HCT116 (cell line): Measurements from ENCODE around the gene GASK1A. TPM values are rescaled to one million over a fixed set of nuclear protein-coding genes. Genes with fewer than 3 reads are reported as not detected.

Experiments used
- ATAC-seq: fragments of 200-7000 bp; cut with Tn5 transposase; 2 replicates; pipeline ENCODE4 v1.9.1; 2020; ENCODE audit warnings: mild to moderate bottlenecking, moderate library complexity
- BruUV-seq: library from RNA; stranded (reverse); fragments of 400-500 nt; replicated peaks from 2 replicates; lab custom pipeline; 2021; lab: Mats Ljungman, UMichigan
- CTCF ChIA-PET: fragments of 300-600 bp; sonication (Branson Sonifier 250); formaldehyde crosslinking; loops from one replicate; lab custom pipeline; 2021; ENCODE audit warnings: antibody characterized with exemption; lab: Charles Lee
- POLR2A ChIA-PET: fragments of 300-600, 350-600 bp; sonication (Branson Sonifier 250); formaldehyde crosslinking; loops from one replicate; lab custom pipeline; 2021; ENCODE audit warnings: antibody characterized with exemption; lab: Charles Lee
- RAD21 ChIA-PET, 2 experiments: fragments of 300-600 bp; sonication (Branson Sonifier 250); formaldehyde crosslinking; loops; one replicate each; lab custom pipeline; 2023; ENCODE audit warnings: low total read pairs in 2 of 2; ENCODE audit not compliant: uncharacterized antibody in 2 of 2, unreplicated experiment in 2 of 2, low non-redundant PET in 1 of 2; lab: Charles Lee
- DNase-seq: peaks from one replicate; pipeline ENCODE4 v3.0.0-alpha.2; 2010; ENCODE audit warnings: low read depth, low spot score
- H2AFZ ChIP-seq: fragments of 200-600 bp; shearing (Covaris generic), sonication (generic); 2 replicates; pipeline ENCODE4 v1.6.1; 2017; ENCODE audit warnings: low read depth, mixed run types, mixed read lengths, antibody characterized with exemption, low read length; ENCODE audit not compliant: poor library complexity, severe bottlenecking
- H3K27ac ChIP-seq: 2 replicates; pipeline ENCODE4 v1.5.1; 2012; ENCODE audit warnings: low read depth, low read length
- H3K27me3 ChIP-seq: fragments of 200-600 bp; sonication (generic); 2 replicates; pipeline ENCODE4 v1.6.1; 2016; ENCODE audit warnings: mixed run types, low read length, mixed read lengths; ENCODE audit not compliant: insufficient read depth
- H3K36me3 ChIP-seq, 2 experiments: fragments of 200-500 bp in 1 of 2; fragments of 200-600 bp in 1 of 2; sonication (Bioruptor generic) in 1 of 2; sonication (generic) in 1 of 2; 2 replicates each; pipeline versions ENCODE4 v1.5.1 to v1.6.1; 2014 to 2016; ENCODE audit warnings: low read length in 2 of 2, inconsistent platforms in 1 of 2, mixed read lengths in 1 of 2, mixed run types in 1 of 2; ENCODE audit not compliant: insufficient read depth in 2 of 2, control insufficient read depth in 1 of 2
- H3K4me1 ChIP-seq, 2 experiments: fragments of 200-600 bp in 1 of 2; sonication (generic) in 1 of 2; 2 replicates each; pipeline versions ENCODE4 v1.5.1 to v1.6.1; 2012 to 2017; ENCODE audit warnings: low read length in 2 of 2, inconsistent platforms in 1 of 2, mild to moderate bottlenecking in 1 of 2, mixed read lengths in 1 of 2, mixed run types in 1 of 2, moderate library complexity in 1 of 2; ENCODE audit not compliant: insufficient read depth in 2 of 2, control insufficient read depth in 1 of 2
- H3K4me2 ChIP-seq: fragments of 200-600 bp; sonication (generic); 2 replicates; pipeline ENCODE4 v1.6.1; 2017; ENCODE audit warnings: mixed run types, low read length, mixed read lengths
- H3K4me3 ChIP-seq, 2 experiments: fragments of 200-600 bp in 1 of 2; sonication (generic) in 1 of 2; replicated peaks in 1 of 2; 2 replicates each; pipeline ENCODE4 v1.5.1; 2011 to 2016; ENCODE audit warnings: low read length in 2 of 2, control low read depth in 1 of 2, low read depth in 1 of 2, mild to moderate bottlenecking in 1 of 2, mixed read lengths in 1 of 2, mixed run types in 1 of 2
- H3K79me2 ChIP-seq: fragments of 200-600 bp; sonication (generic); 2 replicates; pipeline ENCODE4 v1.6.1; 2017; ENCODE audit warnings: mild to moderate bottlenecking, mixed run types, low read length, moderate library complexity, mixed read lengths; ENCODE audit not compliant: insufficient read depth
- H3K9ac ChIP-seq: fragments of 200-600 bp; sonication (generic); 2 replicates; pipeline ENCODE4 v1.6.1; 2016; ENCODE audit warnings: low read length, mixed read lengths
- H3K9me2 ChIP-seq: fragments of 200-600 bp; sonication (generic), shearing (Covaris generic); 2 replicates; pipeline ENCODE4 v1.6.1; 2017; ENCODE audit warnings: mixed run types, mild to moderate bottlenecking, moderate library complexity; ENCODE audit not compliant: insufficient read depth
- H3K9me3 ChIP-seq, 2 experiments: fragments of 200-500 bp in 1 of 2; fragments of 200-600 bp in 1 of 2; sonication (Bioruptor generic) in 1 of 2; sonication (generic) in 1 of 2; 2 replicates each; pipeline ENCODE4 v1.6.1; 2014 to 2017; ENCODE audit warnings: low read length in 2 of 2, mixed read lengths in 2 of 2, inconsistent platforms in 1 of 2, low read depth in 1 of 2, mild to moderate bottlenecking in 1 of 2, mixed run types in 1 of 2, moderate library complexity in 1 of 2; ENCODE audit not compliant: control insufficient read depth in 1 of 2, insufficient read depth in 1 of 2
- H4K20me1 ChIP-seq: fragments of 200-600 bp; sonication (generic), shearing (Covaris generic); 2 replicates; pipeline ENCODE4 v1.6.1; 2017; ENCODE audit warnings: mixed run types, mild to moderate bottlenecking, moderate library complexity; ENCODE audit not compliant: insufficient read depth
- CBX3 ChIP-seq: IDR thresholded peaks from 2 replicates; pipeline ENCODE4 v1.6.1; 2012; ENCODE audit warnings: low read depth
- EZH2phosphoT487 ChIP-seq: fragments of 200-600 bp; IDR thresholded peaks from 2 replicates; pipeline ENCODE4 v1.6.1; 2018; ENCODE audit warnings: antibody characterized with exemption, borderline replicate concordance
- FOSL1 ChIP-seq: IDR thresholded peaks from 2 replicates; pipeline ENCODE4 v1.6.1; 2012; ENCODE audit warnings: low read depth
- JUND ChIP-seq: IDR thresholded peaks from 2 replicates; pipeline ENCODE4 v1.6.1; 2012
- SP1 ChIP-seq: IDR thresholded peaks from 2 replicates; pipeline ENCODE4 v1.6.1; 2012; ENCODE audit warnings: low read depth
- YY1 ChIP-seq: IDR thresholded peaks from 2 replicates; pipeline ENCODE4 v1.6.1; 2011; ENCODE audit warnings: low read length, low read depth, moderate library complexity, mild to moderate bottlenecking; ENCODE audit not compliant: insufficient replicate concordance; ENCODE audit errors: extremely low read depth
- ZBTB33 ChIP-seq: IDR thresholded peaks from 2 replicates; pipeline ENCODE4 v1.6.1; 2011; ENCODE audit warnings: mild to moderate bottlenecking, low read length, moderate library complexity; ENCODE audit not compliant: insufficient replicate concordance; ENCODE audit errors: extremely low read depth
- intact Hi-C: fragments of 100-400 bp; cut with micrococcal nuclease; formaldehyde crosslinking; loops from 2 replicates; pipeline ENCODE4 v1.10.0; 2022
- total RNA-seq: library from RNA; stranded (reverse); gene quantifications from one replicate; pipeline ENCODE4 v1.2.1, GENCODE V29; 2021; ENCODE audit not compliant: unreplicated experiment

Gene GASK1A
- total RNA-seq, 1 experiment from 2014 or later, result 1.0 TPM

- Histone ChIP-seq H2AFZ (no peak overlapping the region), H3K27me3 (no peaks in the 10 kb centered on the region), H4K20me1 (no peaks in the 10 kb centered on the region), H3K4me3 (no peak overlapping the region), H3K9me2 (no peaks in the 10 kb centered on the region), H3K4me1 (peaks cover 0 to 4% of the 10 kb centered on the region in 2 experiments; a peak in 3 of 4 replicates), H3K79me2 (no peaks in the 10 kb centered on the region), H3K27ac (no peak overlapping the region), H3K4me2 (no peak overlapping the region), H3K9me3 (no peaks in the 10 kb centered on the region), H3K36me3 (peaks cover 4 to 16% of the 10 kb centered on the region in 2 experiments; a peak in 2 of 4 replicates), H3K9ac (no peak overlapping the region)
- ChIA-PET POLR2A (no interaction called here), CTCF (no interaction called here), RAD21 (no interaction called here)
- intact Hi-C loops, result no loop called here
- BruUV-seq, result no TSS peak
- no peak for ATAC-seq
- no peak for DNase-seq
- no peak for TF ChIP-seq JUND
- no peak for TF ChIP-seq CBX3
- no peak for TF ChIP-seq SP1
Measured at GRCh38 chr3:43079536-43080332, 100.6 kb downstream of the GASK1A start.

GRCh38 chr3:43080726-43081568 lies 101.8 kb downstream of the GASK1A start:
- ATAC-seq, result no peak
- ChIA-PET CTCF (no interaction called here), RAD21 (no interaction called here), POLR2A (no interaction called here)
- Histone ChIP-seq H3K4me1 (peaks cover 0 to 4% of the 10 kb centered on the region in 2 experiments; a peak in 3 of 4 replicates), H2AFZ (no peak overlapping the region), H4K20me1 (no peaks in the 10 kb centered on the region), H3K27me3 (no peaks in the 10 kb centered on the region), H3K4me3 (no peak overlapping the region), H3K4me2 (no peak overlapping the region), H3K27ac (no peak overlapping the region), H3K9ac (no peak overlapping the region), H3K9me3 (no peaks in the 10 kb centered on the region), H3K36me3 (peaks cover 4 to 16% of the 10 kb centered on the region in 2 experiments; a peak in 2 of 4 replicates), H3K9me2 (no peaks in the 10 kb centered on the region), H3K79me2 (no peaks in the 10 kb centered on the region)
- TF ChIP-seq YY1, result no peak
- no peak for TF ChIP-seq FOSL1
- no peak for TF ChIP-seq ZBTB33
- no peak for TF ChIP-seq JUND
- no peak for TF ChIP-seq EZH2phosphoT487
- intact Hi-C loops, result no loop called here
- BruUV-seq, result no TSS peak
- DNase-seq, result no peak
